HUES6 (cell line): ENCODE measurements around the gene ICE1.
"Not testable (repeated sequence)": the region's sequence is repeated elsewhere in the genome, so short reads cannot be mapped to it uniquely, and the experiment has no call there.

Source experiments
- H3K27ac ChIP-seq: 2 replicates; pipeline ENCODE4 v1.7.0; 2013; ENCODE audit warnings: low read depth, mild to moderate bottlenecking, low read length, inconsistent platforms
- H3K27me3 ChIP-seq: 2 replicates; pipeline ENCODE4 v1.6.1; 2013; ENCODE audit warnings: low read length; ENCODE audit not compliant: control insufficient read depth, insufficient read depth
- H3K36me3 ChIP-seq: 2 replicates; pipeline ENCODE4 v1.6.1; 2013; ENCODE audit warnings: low read length; ENCODE audit not compliant: control insufficient read depth, insufficient read depth
- H3K4me1 ChIP-seq: 2 replicates; pipeline ENCODE4 v1.6.1; 2013; ENCODE audit warnings: low read length; ENCODE audit not compliant: control insufficient read depth, insufficient read depth
- H3K4me3 ChIP-seq: 2 replicates; pipeline ENCODE4 v1.5.1; 2013; ENCODE audit warnings: low read depth, low read length
- H3K9ac ChIP-seq: one replicate; pipeline ENCODE4 v1.6.1; 2013; ENCODE audit warnings: mild to moderate bottlenecking, low read length
- H3K9me3 ChIP-seq: 2 replicates; pipeline ENCODE4 v1.6.1; 2013; ENCODE audit warnings: low read depth, low read length; ENCODE audit not compliant: control insufficient read depth, insufficient read depth

ICE1 gene

DNA sequence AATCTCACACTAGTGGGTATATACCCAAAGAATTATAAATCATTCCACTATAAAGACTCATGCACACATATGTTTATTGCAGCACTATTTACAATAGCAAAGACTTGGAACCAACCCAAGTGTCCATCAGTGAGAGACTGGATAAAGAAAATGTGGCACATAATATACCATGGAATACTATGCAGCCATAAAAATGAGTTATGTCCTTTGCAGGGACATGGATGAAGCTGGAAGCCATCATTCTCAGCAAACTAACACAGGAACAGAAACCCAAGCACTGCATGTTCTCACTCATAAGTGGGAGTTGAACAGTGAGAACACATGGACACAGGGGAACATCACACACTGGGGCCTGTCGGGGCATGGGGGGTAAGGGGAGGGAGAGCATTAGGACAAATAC, 57.1 kb downstream of the ICE1 start:
- not testable (repeated sequence) for H3K27me3 ChIP-seq, H3K9me3 ChIP-seq, H3K9ac ChIP-seq, H3K27ac ChIP-seq, H3K4me3 ChIP-seq
- H3K36me3 ChIP-seq = peaks cover 41% of the 10 kb centered on the region
- peaks cover 12% of the 10 kb centered on the region for H3K4me1 ChIP-seq

GRCh38 chr5:5480481-5481111, 58.1 kb downstream of the ICE1 start:
- Histone ChIP-seq H3K4me3 (no peak overlapping the region), H3K9me3 (no peaks in the 10 kb centered on the region), H3K9ac (no peak overlapping the region), H3K4me1 (peaks cover 12% of the 10 kb centered on the region), H3K36me3 (peaks cover 31% of the 10 kb centered on the region), H3K27me3 (no peaks in the 10 kb centered on the region), H3K27ac (no peak overlapping the region)

- Histone ChIP-seq H3K9ac (no peak overlapping the region), H3K4me1 (peaks cover 12% of the 10 kb centered on the region), H3K27ac (no peak overlapping the region), H3K9me3 (no peaks in the 10 kb centered on the region), H3K27me3 (no peaks in the 10 kb centered on the region), H3K4me3 (no peak overlapping the region), H3K36me3 (peaks cover 32% of the 10 kb centered on the region)
Measured at GRCh38 chr5:5481206-5481605, 58.7 kb downstream of the ICE1 start.

GRCh38 chr5:5481633-5482032, 59.2 kb downstream of the ICE1 start:
- Histone ChIP-seq H3K27me3 (no peaks in the 10 kb centered on the region), H3K9ac (no peak overlapping the region), H3K4me3 (no peak overlapping the region), H3K36me3 (peaks cover 32% of the 10 kb centered on the region), H3K4me1 (peaks cover 12% of the 10 kb centered on the region), H3K27ac (no peak overlapping the region), H3K9me3 (no peaks in the 10 kb centered on the region)

DNA sequence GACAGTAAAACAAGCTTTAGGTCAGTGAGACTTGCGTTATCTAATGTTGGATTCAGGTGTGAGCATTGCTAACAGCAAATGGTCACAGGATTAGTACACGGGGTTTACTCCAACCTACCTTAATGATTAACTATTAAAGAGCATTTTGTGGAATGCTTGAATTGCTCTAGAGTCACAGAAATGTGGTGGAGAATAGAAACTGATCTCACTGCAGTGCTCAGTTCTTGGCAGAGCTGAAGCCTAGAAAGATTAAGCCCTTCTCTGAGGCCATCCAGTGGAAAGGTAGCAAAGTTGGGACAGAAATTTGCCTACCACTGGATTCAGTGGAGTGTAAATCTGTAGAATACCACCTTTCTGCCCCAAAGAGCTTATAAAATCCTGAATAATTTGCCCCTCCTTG, 60.9 kb downstream of the ICE1 start:
- H3K27me3 ChIP-seq = no peaks in the 10 kb centered on the region
- H3K36me3 ChIP-seq = peaks cover 42% of the 10 kb centered on the region

DNA sequence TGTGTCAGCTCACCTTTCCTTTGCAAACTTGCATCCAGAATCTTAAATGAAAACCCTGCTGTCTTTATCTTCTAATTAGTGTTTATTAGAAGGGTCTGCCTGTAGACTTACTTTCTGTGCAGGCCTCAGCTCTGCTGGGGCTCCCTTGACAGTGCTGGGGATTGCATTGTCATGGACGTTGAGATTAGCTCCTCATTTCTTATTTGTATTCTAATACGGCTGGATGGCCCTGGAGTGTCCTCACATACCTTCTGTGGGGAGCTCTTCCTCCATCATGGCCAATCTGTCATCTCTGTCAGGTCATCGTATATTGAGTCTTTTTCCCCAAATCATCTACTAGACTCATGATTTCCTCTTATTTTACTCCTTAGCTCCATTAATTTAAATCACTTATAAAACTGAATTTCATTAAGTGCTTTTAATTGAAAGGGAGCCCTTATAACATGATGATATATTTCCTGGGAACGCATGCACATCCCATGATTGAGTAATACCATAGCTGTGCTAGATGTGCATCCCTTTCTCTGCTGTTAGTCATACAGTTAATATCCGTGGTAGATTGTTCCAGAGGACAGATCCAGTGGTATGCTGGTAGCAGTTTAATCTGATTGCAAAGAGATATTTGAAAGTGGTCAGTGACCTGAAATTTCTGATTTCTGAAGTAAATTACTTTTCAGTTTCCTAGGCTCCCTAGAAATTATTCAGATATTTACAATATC, 61.6 kb downstream of the ICE1 start:
- no peaks in the 10 kb centered on the region for H3K27me3 ChIP-seq
- H3K4me1 ChIP-seq = peaks cover 12% of the 10 kb centered on the region
- H3K9ac ChIP-seq = no peak overlapping the region
- H3K4me3 ChIP-seq = no peak overlapping the region
- peaks cover 43% of the 10 kb centered on the region for H3K36me3 ChIP-seq
- H3K27ac ChIP-seq = 0 out of 2 replicates have a peak overlapping the region, but pooled peaks have one; percentile 40
- H3K9me3 ChIP-seq = no peaks in the 10 kb centered on the region

More for the DNA sequence above, 60.9 kb downstream of the ICE1 start:
- Histone ChIP-seq H3K4me3 (no peak overlapping the region), H3K27ac (0 out of 2 replicates have a peak overlapping the region, but pooled peaks have one; percentile 40), H3K4me1 (peaks cover 12% of the 10 kb centered on the region), H3K9ac (no peak overlapping the region), H3K9me3 (no peaks in the 10 kb centered on the region)

DNA sequence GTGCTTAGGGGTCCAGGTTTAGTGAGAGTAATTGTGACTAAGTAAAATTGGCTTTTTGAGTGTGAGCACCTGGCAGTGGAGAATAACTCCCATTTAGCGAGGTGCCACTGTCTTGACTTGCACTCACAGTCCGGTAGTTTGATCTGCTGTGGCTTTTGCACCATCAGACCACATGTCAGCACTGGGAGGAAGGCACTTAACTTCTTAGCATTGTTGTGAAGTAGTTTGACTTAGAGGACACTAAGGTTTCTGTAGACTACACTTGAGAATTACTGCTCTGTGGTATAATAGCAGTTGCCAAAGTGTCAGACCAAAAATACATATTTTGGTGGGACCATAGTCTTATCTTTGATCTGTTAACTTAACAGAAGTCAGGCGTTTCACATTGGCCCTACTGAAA, 63.6 kb downstream of the ICE1 start:
- Histone ChIP-seq H3K4me3 (no peak overlapping the region), H3K9me3 (no peaks in the 10 kb centered on the region), H3K36me3 (peaks cover 56% of the 10 kb centered on the region)

DNA sequence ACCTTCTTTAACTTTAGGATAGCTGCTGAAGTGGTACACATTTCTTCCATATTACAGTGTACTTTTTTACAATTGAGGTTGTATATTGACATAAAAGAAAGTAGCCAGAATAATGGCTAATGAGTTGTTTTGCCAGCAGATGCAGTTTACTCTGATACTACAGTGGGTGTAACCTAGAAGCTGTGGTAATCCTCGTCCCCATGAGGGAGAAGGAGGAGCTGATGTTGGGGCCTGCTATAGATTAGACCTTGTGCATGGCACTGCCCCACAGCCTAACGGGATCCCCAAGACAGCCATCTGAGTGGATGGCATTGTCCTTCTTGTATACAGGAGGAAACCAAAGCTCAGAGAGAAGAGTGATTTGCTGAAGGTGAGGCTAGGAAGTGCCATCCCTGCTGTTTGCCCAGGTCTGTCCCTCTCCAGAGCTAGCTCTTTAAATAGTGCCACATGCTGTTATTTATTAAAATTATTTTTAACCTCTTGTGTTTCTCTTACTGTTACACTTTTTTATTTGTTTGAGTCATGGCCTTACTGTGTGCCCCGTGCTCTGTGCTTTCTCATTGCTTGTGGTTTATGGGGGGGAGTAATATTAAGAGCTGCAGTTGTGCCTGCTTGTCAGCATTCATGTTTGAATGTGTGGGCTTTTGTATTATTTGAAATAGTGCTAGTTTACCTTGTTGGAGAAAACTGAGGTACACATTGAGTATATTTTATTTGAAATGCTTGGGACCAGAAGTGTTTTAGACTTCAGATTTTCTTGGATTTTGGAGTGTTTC, 65.3 kb downstream of the ICE1 start:
- H3K27me3 ChIP-seq = no peaks in the 10 kb centered on the region
- peaks cover 47% of the 10 kb centered on the region for H3K36me3 ChIP-seq
- peaks cover 12% of the 10 kb centered on the region for H3K4me1 ChIP-seq
- no peaks in the 10 kb centered on the region for H3K9me3 ChIP-seq
- no peak overlapping the region for H3K4me3 ChIP-seq
- no peak overlapping the region for H3K9ac ChIP-seq
- H3K27ac ChIP-seq = no peak overlapping the region

More for the DNA sequence above, 63.6 kb downstream of the ICE1 start:
- H3K9ac ChIP-seq = no peak overlapping the region
- no peaks in the 10 kb centered on the region for H3K27me3 ChIP-seq
- peaks cover 12% of the 10 kb centered on the region for H3K4me1 ChIP-seq
- H3K27ac ChIP-seq = no peak overlapping the region

- peaks cover 38% of the 10 kb centered on the region for H3K36me3 ChIP-seq
- H3K4me3 ChIP-seq = no peak overlapping the region
- H3K9ac ChIP-seq = no peak overlapping the region
- peaks cover 5% of the 10 kb centered on the region; the same call in 1 of the 2 replicates for H3K27me3 ChIP-seq
- H3K4me1 ChIP-seq = peaks cover 13% of the 10 kb centered on the region
- no peak overlapping the region for H3K27ac ChIP-seq
- H3K9me3 ChIP-seq = no peaks in the 10 kb centered on the region
Measured at GRCh38 chr5:5490774-5491347, 68.4 kb downstream of the ICE1 start.

- Histone ChIP-seq H3K36me3 (peaks cover 24% of the 10 kb centered on the region), H3K27me3 (peaks cover 11% of the 10 kb centered on the region), H3K4me3 (no peak overlapping the region), H3K4me1 (peaks cover 20% of the 10 kb centered on the region), H3K27ac (no peak overlapping the region), H3K9ac (no peak overlapping the region), H3K9me3 (no peaks in the 10 kb centered on the region)
Measured at GRCh38 chr5:5492087-5492933, 69.8 kb downstream of the ICE1 start.
